Upper lobe of right lung (tissue), 1 donor: ENCODE measurements around the gene OPCML. TPM values are rescaled to one million over a fixed set of nuclear protein-coding genes. Genes with fewer than 3 reads are reported as not detected.

Experiments
- ATAC-seq: fragments of 200-7000 bp; cut with Tn5 transposase; one replicate; pipeline ENCODE4 v1.9.1; 2020; ENCODE audit warnings: mild to moderate bottlenecking, moderate library complexity
- DNase-seq: peaks from one replicate; pipeline ENCODE4 v3.0.0-alpha.2; 2020
- H3K27ac ChIP-seq: fragments of 200-600 bp; one replicate; pipeline ENCODE4 v1.8.0; 2022
- H3K27me3 ChIP-seq: fragments of 200-600 bp; one replicate; pipeline ENCODE4 v1.8.0; 2022; ENCODE audit warnings: mild to moderate bottlenecking
- H3K36me3 ChIP-seq: fragments of 200-600 bp; one replicate; pipeline ENCODE4 v1.8.0; 2022
- H3K4me1 ChIP-seq: fragments of 200-600 bp; one replicate; pipeline ENCODE4 v1.8.0; 2022
- H3K4me3 ChIP-seq: fragments of 200-600 bp; one replicate; pipeline ENCODE4 v1.8.0; 2022; ENCODE audit warnings: mild to moderate bottlenecking
- H3K9me3 ChIP-seq: fragments of 200-600 bp; one replicate; pipeline ENCODE4 v1.8.0; 2022
- intact Hi-C: fragments of 100-400 bp; cut with DNase I; formaldehyde crosslinking; loops from one replicate; pipeline ENCODE4 v1.11.0; 2022
- total RNA-seq: library from RNA; stranded (reverse); fragmentation: NEBNext Ultra II Directional; extraction: Animal tissue kit (Norgen Biotek cat#: 25700); gene quantifications from one replicate; pipeline ENCODE4 v1.2.1, GENCODE V29; 2021
- TF ChIP-seq, protein P1 (sequence below): fragments of 200-600 bp; IDR thresholded peaks from one replicate; pipeline ENCODE4 v1.8.0; 2022; ENCODE audit warnings: antibody characterized with exemption
- donor health status: DM: no; HTN: yes; CAD: no; lungs with severe emphysema.

The OPCML gene
- total RNA-seq, 1 donor from 2014 or later = not detected

DNA sequence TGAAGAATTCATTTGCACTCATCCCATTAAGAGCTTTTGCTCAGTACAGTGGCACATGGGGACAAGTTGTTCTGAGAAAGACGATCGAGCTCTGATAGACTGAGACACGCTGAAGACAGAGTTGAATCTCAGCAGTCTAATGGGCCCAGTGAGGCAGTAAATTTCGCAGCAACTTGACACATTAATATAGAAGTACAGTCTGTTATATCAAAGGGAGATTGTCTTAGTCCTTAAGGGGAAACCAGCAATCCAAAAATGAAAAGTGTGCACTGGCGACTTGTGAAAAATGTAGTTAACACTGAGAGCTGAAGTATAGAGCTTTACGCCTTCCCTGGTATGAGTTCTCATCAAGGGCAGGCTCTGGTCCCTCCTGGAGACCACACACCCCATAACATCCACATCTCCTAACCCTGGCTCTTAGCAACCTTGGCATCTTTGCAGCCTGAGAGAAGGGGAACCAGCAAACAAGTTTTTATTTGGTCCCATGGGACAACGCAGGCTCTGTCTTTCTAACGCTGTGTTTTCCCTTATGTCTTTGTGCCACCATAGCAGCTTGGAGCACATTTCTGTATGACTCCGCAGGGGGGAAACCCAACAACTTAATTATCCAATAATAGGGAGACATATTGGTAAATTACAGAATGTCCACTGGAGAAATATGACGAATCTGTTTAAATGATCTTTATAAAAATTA, 952.5 kb downstream of the OPCML start:
- H3K4me3 ChIP-seq = no peak overlapping the region
- no peaks in the 10 kb centered on the region for H3K4me1 ChIP-seq
- TF ChIP-seq, protein P1, sequence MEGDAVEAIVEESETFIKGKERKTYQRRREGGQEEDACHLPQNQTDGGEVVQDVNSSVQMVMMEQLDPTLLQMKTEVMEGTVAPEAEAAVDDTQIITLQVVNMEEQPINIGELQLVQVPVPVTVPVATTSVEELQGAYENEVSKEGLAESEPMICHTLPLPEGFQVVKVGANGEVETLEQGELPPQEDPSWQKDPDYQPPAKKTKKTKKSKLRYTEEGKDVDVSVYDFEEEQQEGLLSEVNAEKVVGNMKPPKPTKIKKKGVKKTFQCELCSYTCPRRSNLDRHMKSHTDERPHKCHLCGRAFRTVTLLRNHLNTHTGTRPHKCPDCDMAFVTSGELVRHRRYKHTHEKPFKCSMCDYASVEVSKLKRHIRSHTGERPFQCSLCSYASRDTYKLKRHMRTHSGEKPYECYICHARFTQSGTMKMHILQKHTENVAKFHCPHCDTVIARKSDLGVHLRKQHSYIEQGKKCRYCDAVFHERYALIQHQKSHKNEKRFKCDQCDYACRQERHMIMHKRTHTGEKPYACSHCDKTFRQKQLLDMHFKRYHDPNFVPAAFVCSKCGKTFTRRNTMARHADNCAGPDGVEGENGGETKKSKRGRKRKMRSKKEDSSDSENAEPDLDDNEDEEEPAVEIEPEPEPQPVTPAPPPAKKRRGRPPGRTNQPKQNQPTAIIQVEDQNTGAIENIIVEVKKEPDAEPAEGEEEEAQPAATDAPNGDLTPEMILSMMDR = no peak
- ATAC-seq = no peak
- H3K36me3 ChIP-seq = no peaks in the 10 kb centered on the region
- no peak overlapping the region for H3K27ac ChIP-seq
- no peaks in the 10 kb centered on the region for H3K9me3 ChIP-seq
- H3K27me3 ChIP-seq = no peaks in the 10 kb centered on the region
- intact Hi-C loops = no loop called here
- DNase-seq = no peak

DNA sequence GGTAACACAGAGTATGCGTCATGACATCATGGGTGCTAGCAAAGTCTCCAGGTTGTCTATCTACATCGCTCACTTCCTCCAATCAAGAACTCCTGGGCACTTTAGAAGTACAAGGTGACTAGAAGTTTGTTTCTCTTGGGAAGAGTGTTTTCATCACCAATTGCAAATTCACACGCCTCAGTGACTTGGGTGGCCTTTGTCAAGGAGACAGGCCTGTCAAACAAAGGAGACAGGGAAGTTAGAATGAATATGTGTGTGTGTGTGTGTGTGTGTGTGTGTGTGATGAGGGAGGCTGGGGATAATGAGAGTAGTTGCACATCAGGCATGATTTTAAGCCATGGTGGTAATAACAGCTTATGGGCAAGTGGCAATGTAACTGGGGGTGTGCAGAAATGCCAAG, 953.2 kb downstream of the OPCML start:
- Histone ChIP-seq H3K4me1 (no peaks in the 10 kb centered on the region), H3K27me3 (no peaks in the 10 kb centered on the region), H3K9me3 (no peaks in the 10 kb centered on the region), H3K4me3 (no peak overlapping the region), H3K27ac (no peak overlapping the region), H3K36me3 (no peaks in the 10 kb centered on the region)
- no peak for DNase-seq
- TF ChIP-seq, protein P1 = no peak
- intact Hi-C loops = no loop called here
- ATAC-seq = no peak

DNA sequence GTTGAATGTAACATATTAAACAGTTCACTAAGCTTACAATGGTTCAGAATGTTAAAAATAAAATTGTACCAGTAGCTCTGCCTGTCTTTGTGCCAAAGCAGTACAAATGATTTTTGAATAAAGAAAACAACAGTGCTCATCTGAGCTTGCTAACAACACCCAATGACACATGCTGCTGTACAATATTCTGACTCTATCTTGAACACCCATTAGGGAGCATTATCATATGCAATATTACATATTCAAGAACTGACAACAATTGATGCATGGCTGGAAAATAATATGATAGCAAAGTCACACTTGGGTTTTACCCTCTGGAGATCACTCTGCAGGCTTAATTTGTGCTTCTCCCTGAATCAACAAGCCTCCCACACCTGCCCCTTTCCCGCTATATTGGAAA, 953.7 kb downstream of the OPCML start:
- intact Hi-C loops = no loop called here
- TF ChIP-seq, protein P1 = no peak
- Histone ChIP-seq H3K9me3 (no peaks in the 10 kb centered on the region), H3K27me3 (no peaks in the 10 kb centered on the region), H3K27ac (no peak overlapping the region), H3K4me3 (no peak overlapping the region), H3K4me1 (no peaks in the 10 kb centered on the region), H3K36me3 (no peaks in the 10 kb centered on the region)
- no peak for DNase-seq
- no peak for ATAC-seq

- no peaks in the 10 kb centered on the region for H3K27me3 ChIP-seq
- no peaks in the 10 kb centered on the region for H3K36me3 ChIP-seq
- H3K4me3 ChIP-seq = no peak overlapping the region
- intact Hi-C loops = no loop called here
- no peaks in the 10 kb centered on the region for H3K9me3 ChIP-seq
- H3K27ac ChIP-seq = no peak overlapping the region
- DNase-seq = no peak
- ATAC-seq = no peak
- no peaks in the 10 kb centered on the region for H3K4me1 ChIP-seq
- TF ChIP-seq, protein P1 = no peak
Measured at GRCh38 chr11:132576706-132577105, 955.6 kb downstream of the OPCML start.

- H3K4me3 ChIP-seq = no peak overlapping the region
- no peak overlapping the region for H3K27ac ChIP-seq
- DNase-seq (no peak), ATAC-seq (peak; percentile 43)
- intact Hi-C loops = no loop called here
- no peaks in the 10 kb centered on the region for H3K36me3 ChIP-seq
- H3K27me3 ChIP-seq = no peaks in the 10 kb centered on the region
- no peaks in the 10 kb centered on the region for H3K4me1 ChIP-seq
- TF ChIP-seq, protein P1 = no peak
- H3K9me3 ChIP-seq = no peaks in the 10 kb centered on the region
Measured at GRCh38 chr11:132564091-132564885, 968.0 kb downstream of the OPCML start.
